ENCODE measurements around the gene PTGDR. TPM values are rescaled to one million over a fixed set of nuclear protein-coding genes. Genes with fewer than 3 reads are reported as not detected.

PTGDR gene
- total RNA-seq, 4 donors from 2014 or later, result 0.26 to 2.9 (median 0.87) TPM

GRCh38 chr14:52275372-52275771, 7.9 kb downstream of the PTGDR start:
- Histone ChIP-seq H3K4me3 (no peak overlapping the region), H3K27me3 (no peaks in the 10 kb centered on the region), H3K36me3 (no peaks in the 10 kb centered on the region), H3K9me3 (no peaks in the 10 kb centered on the region), H3K4me1 (no peaks in the 10 kb centered on the region), H3K27ac (no peak overlapping the region)
- intact Hi-C loops (cut with DNase I; ENCODE audit: low total_unique reads), result no loop called here
- no peak for TF ChIP-seq POLR2A (IDR thresholded peaks at IDR 0.05)
- DNase-seq, result no peak

GRCh38 chr14:52277552-52277951, 10.1 kb downstream of the PTGDR start:
- TF ChIP-seq POLR2A (IDR thresholded peaks at IDR 0.05) (no peak), CTCF (IDR thresholded peaks at IDR 0.05) (no peak)
- Histone ChIP-seq H3K27me3 (no peaks in the 10 kb centered on the region), H3K9me3 (no peaks in the 10 kb centered on the region), H3K4me1 (no peaks in the 10 kb centered on the region), H3K4me3 (no peak overlapping the region), H3K27ac (no peak overlapping the region), H3K36me3 (no peaks in the 10 kb centered on the region)
- intact Hi-C loops (cut with DNase I; ENCODE audit: low total_unique reads), result no loop called here
- DNase-seq, result no peak

GRCh38 chr14:52279408-52279807, 11.9 kb downstream of the PTGDR start:
- no peak overlapping the region for H3K27ac ChIP-seq
- no peaks in the 10 kb centered on the region for H3K9me3 ChIP-seq
- no peaks in the 10 kb centered on the region for H3K4me1 ChIP-seq
- no peak for DNase-seq
- H3K4me3 ChIP-seq, result no peak overlapping the region
- intact Hi-C loops (cut with DNase I; ENCODE audit: low total_unique reads), result no loop called here
- H3K27me3 ChIP-seq, result no peaks in the 10 kb centered on the region
- no peaks in the 10 kb centered on the region for H3K36me3 ChIP-seq
- no peak for TF ChIP-seq CTCF (IDR thresholded peaks at IDR 0.05)
- TF ChIP-seq POLR2A (IDR thresholded peaks at IDR 0.05), result no peak

- intact Hi-C loops (cut with DNase I; ENCODE audit: low total_unique reads), result no loop called here
- Histone ChIP-seq H3K36me3 (no peaks in the 10 kb centered on the region), H3K27ac (no peak overlapping the region), H3K4me1 (no peaks in the 10 kb centered on the region), H3K4me3 (no peak overlapping the region), H3K27me3 (no peaks in the 10 kb centered on the region), H3K9me3 (no peaks in the 10 kb centered on the region)
- no peak for TF ChIP-seq CTCF (IDR thresholded peaks at IDR 0.05)
- no peak for TF ChIP-seq POLR2A (IDR thresholded peaks at IDR 0.05)
- no peak for DNase-seq
These were observed 15.6 kb downstream of the PTGDR start for GRCh38 chr14:52283099-52283498.

GRCh38 chr14:52286661-52287649, 19.5 kb downstream of the PTGDR start:
- DNase-seq, result no peak
- Histone ChIP-seq H3K27ac (no peak overlapping the region), H3K9me3 (no peaks in the 10 kb centered on the region), H3K4me1 (no peaks in the 10 kb centered on the region), H3K4me3 (no peak overlapping the region), H3K27me3 (no peaks in the 10 kb centered on the region), H3K36me3 (no peaks in the 10 kb centered on the region)
- intact Hi-C loops (cut with DNase I; ENCODE audit: low total_unique reads), result no loop called here
- no peak for TF ChIP-seq POLR2A (IDR thresholded peaks at IDR 0.05)
- no peak for TF ChIP-seq CTCF (IDR thresholded peaks at IDR 0.05)

Measured in uterus (tissue), 4 donors.